DLD1 (cell line): ENCODE results near the gene MYH14.

Source experiments
- in situ Hi-C: cut with HindIII; loops from 2 replicates; pipeline ENCODE4 v1.10.0; 2017; ENCODE audit warnings: low sequenced_read_pairs

Gene MYH14

GRCh38 chr19:50287331-50287730, 83.9 kb downstream of the MYH14 start:
- in situ Hi-C loops, result no loop called here

DNA sequence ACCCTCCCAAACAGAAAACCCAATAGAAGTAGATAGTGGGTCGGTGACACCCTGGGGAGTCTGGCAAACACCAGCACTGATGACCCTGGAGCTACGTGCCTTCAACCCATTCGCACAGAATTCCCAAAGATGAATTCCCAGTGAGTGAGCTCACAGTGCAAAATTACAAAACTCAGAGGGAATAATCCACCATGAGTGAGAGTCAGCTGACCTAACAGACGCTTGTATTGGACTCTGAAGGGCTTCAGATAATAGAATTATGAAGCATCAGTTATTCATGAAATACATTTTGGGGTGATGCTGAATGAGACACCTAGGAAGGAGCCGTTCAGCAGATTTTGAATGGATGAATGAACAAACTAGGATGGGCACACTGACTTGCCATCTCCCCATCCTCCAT, 85.5 kb downstream of the MYH14 start:
- in situ Hi-C loops, result no loop called here

GRCh38 chr19:50290011-50290410, 86.6 kb downstream of the MYH14 start:
- in situ Hi-C loops, result no loop called here

GRCh38 chr19:50290775-50291174, 87.4 kb downstream of the MYH14 start:
- in situ Hi-C loops, result no loop called here

DNA sequence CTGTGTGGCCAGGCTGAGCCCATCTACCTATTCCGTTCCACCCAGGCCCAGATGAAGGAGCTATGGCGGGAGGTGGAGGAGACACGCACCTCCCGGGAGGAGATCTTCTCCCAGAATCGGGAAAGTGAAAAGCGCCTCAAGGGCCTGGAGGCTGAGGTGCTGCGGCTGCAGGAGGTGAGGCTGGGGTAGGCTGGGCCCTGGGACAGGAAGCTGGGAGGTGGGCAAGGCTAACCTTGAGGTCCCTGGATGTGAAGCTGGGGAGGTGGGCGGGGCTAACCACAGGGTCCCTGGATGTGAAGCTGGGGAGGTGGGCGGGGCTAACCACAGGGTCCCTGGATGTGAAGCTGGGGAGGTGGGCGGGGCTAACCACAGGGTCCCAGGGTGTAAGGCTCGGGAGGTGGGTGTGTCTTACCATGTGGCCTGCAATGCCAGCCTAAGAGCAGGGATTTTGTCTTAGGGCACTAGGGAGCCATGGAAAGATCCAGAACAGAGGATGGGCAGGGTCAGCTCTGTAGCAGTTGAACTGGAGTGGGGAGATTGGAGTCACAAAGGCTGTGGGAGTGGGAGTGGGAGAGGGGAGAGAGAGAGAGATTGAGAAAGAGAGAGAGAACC, 88.9 kb downstream of the MYH14 start:
- in situ Hi-C loops, result no loop called here

DNA sequence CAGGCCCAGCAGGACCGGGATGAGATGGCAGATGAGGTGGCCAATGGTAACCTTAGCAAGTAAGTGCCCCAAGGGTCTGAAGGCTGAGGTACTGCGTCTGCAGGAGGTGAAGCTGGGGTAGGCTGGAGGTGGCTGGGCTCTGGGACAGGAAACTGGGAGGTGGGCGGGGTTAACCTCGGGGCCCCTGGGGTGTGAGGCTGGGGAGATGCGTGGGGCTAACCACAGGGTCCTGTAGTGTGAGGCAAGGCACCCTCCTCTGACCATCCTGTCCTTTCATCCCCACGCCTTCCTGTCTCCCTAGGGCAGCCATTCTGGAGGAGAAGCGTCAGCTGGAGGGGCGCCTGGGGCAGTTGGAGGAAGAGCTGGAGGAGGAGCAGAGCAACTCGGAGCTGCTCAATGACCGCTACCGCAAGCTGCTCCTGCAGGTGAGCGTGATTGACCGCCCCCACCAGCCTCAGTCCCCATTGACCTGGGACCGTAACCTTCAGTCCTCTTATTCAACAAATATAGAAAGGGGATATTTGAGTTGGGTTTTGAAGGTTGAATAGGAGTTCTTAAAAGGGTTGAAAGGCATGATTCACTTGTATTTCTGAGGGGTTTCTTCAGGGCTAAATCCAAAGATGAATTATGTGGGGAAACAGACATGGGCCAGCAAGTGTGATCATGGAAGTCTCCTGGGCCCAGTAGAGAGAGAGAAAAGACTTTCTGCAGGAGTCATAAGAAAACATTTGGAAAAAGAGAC, 90.0 kb downstream of the MYH14 start:
- in situ Hi-C loops, result no loop called here

DNA sequence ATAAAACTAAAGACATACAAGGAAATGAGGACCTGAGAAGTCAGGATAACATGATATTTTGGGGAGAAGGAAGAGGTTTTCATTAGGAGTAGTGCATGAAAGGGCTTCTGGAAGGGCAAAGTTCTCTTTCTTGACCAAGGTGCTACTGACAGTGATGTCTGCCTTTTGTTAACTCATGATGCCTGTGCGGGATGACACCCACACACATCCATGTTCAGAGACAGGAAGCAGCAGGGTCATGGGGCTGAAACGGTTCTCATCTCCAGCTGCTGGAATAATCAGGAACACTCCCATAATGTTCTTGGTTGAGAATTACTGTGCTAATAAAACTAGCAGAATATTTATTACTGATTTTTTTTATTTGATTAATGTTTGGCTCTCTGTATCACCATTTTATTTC, 96.6 kb downstream of the MYH14 start:
- in situ Hi-C loops, result no loop called here

DNA sequence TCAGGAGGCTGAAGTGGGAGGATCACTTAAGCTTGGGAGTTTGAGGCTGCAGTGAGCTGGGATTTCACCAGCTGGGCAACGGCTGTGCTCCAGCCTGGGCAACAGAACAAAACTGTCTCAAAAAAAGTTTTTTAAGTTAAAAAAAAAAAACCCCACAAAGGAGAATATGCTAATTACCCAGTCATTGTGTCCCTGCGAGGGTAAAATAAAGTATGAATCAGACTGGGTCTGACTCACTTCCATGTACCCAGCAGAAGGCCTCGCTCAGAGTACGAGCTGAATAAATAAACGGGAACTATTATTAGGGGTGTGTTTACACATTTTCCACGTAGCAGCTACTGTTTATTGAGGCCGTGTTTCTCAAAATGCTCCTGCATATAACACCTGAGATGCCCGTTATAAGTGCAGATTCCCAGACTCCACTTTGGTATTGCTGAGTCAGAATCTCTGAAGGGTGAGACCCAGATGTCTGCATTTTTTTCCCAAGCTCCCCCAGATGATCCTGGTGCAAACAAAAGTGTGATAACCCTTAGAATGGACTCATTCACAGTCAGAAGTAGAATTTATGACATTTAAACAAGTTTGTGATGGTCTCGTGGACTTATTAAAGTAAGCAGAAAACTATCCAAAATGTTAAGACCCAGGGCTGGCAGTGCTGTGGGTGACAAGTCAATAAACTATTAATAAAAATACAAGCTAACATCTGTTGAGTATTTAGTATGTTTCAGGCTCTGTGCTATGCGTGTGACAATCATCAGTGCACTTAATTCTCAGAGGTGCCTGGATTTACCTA, 97.6 kb downstream of the MYH14 start:
- in situ Hi-C loops, result no loop called here

DNA sequence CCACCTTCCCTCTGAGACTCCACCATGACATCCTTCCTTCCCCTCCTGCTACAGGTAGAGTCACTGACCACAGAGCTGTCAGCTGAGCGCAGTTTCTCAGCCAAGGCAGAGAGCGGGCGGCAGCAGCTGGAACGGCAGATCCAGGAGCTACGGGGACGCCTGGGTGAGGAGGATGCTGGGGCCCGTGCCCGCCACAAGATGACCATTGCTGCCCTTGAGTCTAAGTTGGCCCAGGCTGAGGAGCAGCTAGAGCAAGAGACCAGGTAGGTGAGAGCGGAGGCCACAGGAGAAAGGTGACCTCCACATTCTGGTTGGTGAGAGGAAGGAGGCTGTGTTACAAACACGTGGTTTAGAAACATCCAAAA, 98.2 kb downstream of the MYH14 start:
- in situ Hi-C loops, result no loop called here

- in situ Hi-C loops, result no loop called here
Observed at GRCh38 chr19:50303558-50303957, 100.1 kb downstream of the MYH14 start.

- in situ Hi-C loops, result no loop called here
Observed at GRCh38 chr19:50308991-50309390, 105.6 kb downstream of the MYH14 start.

GRCh38 chr19:50309396-50310125, 106.1 kb downstream of the MYH14 start:
- in situ Hi-C loops, result no loop called here

DNA sequence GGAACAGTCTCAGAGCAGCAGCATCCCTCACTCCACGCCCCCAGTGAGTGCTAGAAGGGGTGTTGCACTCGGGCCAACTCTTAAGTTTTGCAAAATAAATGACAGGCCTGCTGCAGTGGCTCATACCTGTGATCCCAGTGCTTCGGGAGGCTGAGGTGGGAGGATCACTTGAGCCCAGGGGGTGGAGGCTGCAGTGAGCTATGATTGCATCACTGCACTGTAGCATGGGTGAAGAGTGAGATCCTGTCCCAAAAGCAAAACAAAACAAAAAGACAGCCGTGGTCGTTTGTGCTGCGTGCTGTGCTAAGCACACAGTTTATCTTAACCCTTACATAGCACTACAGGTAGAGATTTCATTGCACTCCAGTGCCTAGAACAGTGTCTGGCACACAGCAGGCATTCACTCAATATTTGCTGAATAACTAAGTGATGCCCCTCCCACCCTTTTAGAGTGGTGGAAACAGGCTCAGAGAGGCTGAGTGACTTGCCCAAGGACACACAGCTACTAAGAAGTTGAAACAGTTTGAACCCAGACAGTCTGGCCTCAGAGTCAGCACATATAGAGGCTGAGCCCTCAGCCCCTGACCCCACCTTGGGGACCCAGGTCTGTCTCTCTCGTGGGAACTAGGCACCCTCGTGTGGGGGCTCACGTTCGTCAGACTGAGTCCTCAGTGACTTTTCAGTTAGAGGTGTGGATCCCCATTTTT, 107.5 kb downstream of the MYH14 start:
- in situ Hi-C loops, result no loop called here

DNA sequence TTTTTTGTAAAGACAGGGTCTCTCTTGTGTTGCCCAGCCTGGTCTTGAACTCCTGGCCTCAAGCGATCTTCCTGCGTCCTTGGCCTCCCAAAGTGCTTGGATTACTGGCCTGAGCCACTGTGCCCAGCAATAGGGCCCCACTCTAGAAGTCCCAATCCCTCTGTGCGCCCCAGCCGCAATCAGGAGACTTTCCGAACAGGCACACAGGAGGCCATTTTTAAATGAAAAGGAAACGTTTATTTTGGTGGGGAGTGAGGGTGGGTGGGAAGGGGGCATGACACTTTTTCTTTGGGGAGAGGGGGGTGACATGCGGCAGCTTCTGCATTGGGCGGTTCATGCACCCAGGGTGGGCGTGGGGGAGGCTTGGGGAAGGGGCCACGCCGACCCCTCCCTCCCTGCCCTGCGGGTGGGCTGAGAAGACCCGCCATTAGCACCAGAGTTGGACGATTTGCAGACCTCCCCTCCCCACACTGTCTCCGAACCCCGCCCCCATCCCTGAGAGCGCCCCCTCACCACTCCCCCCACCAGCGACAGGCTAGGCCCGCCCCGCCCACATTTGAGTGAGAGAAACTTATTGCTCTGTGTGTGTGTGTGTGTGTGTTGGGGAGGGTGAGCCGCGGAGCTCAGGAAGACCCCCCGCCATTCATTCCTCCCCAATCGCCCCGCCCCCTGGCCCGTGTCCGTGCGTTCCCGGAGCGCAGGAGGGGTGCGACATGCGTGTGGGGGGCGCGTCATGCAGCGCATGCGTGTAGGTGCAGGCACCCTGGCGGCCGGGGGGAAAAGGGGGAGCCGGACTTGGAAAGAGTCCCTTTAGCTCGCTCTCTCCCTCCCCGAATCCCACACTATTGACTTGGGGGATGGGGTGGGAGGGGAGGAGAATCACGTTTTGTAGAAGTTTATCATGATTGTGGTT, 108.6 kb downstream of the MYH14 start:
- in situ Hi-C loops, result no loop called here

DNA sequence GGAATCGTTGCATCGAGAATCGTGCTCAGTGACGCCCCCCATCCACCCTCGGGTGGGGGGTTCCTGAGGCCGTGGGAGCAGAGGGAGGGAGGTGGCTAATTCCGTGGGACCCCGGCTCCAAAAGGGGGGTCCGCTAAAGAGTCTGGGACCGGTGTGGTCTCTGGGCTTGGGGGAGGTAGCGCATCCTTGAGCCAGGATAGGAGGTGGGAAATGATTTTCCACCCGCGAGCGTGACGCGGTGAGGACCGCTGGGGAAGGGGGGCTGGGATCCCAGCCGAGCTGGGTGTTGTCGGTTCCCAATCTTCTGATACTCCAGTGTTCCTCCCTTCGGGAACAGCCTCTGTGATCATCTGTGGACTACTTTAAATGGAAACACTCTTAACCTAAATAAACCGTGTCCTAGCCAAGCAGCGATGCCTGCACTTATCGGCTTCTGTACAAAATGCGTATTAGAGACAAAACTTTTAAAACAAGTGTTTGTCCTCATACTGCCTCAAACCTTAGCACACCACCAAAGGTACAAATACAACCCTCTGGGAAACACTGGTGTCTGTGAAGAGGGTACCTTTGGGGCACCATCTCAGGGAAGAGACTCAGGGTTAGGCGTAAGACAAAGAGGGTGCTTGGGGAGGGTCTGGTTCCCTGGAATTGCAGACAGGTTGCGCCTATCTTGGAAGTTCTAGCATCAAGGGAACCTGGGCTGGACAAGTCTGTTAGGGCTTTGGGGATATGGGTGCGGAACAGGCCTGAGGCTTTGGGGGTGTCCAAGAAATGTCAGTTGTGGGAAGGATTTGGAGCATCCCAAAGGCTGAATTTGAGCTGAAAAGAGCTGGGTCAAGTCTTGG, 109.8 kb downstream of the MYH14 start:
- in situ Hi-C loops, result no loop called here

DNA sequence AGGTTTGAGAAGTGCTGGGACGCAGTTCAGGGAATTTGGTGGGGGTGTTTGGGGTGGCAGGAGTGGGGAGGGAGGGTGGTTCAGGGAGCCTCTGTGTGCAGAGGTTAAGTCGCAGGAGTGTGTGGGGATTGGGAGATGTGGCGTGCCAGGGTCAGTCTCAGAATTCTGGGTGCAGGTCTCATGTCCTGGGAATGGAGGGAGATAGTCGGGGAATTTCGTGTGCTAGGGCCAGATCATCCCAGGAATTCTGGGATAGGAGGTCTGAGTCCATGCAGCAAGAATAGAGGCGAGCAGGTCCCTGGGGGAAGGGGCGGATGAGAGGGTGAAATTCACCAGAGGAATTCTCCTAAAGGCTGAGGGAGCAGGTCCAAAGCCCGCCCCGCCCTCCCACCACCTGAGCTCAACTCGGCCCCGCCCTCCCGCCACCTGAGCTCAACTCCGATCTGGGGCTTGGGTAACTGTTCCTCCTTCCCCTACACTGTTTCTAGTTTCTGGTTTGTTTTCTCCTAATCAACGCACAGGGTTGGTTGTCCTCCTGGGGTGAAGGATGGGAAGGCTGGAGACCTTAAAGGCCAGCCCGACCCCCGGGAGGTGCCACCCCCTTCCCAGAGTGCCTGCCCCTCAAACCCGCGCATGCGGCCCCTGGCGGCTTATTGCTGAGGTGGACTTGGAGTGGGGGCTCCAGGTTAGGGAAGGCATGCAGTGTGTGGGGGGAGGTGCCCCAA, 110.6 kb downstream of the MYH14 start:
- in situ Hi-C loops, result no loop called here

GRCh38 chr19:50314724-50315708, 111.6 kb downstream of the MYH14 start:
- in situ Hi-C loops, result no loop called here
